NCI-H2171 treated with DMSO at 0.1 percent for 48 hours (cell line): ENCODE data around the gene MMEL1.
A peak's percentile ranks its signal among the peaks of the same experiment; 100 is the strongest.
"Not testable (repeated sequence)": the region's sequence is repeated elsewhere in the genome, so short reads cannot be mapped to it uniquely, and the experiment has no call there.

ENCODE experiments used
- DNase-seq: peaks from one replicate; lab custom pipeline; 2025; lab: John Stamatoyannopoulos, UW

Gene MMEL1

DNA sequence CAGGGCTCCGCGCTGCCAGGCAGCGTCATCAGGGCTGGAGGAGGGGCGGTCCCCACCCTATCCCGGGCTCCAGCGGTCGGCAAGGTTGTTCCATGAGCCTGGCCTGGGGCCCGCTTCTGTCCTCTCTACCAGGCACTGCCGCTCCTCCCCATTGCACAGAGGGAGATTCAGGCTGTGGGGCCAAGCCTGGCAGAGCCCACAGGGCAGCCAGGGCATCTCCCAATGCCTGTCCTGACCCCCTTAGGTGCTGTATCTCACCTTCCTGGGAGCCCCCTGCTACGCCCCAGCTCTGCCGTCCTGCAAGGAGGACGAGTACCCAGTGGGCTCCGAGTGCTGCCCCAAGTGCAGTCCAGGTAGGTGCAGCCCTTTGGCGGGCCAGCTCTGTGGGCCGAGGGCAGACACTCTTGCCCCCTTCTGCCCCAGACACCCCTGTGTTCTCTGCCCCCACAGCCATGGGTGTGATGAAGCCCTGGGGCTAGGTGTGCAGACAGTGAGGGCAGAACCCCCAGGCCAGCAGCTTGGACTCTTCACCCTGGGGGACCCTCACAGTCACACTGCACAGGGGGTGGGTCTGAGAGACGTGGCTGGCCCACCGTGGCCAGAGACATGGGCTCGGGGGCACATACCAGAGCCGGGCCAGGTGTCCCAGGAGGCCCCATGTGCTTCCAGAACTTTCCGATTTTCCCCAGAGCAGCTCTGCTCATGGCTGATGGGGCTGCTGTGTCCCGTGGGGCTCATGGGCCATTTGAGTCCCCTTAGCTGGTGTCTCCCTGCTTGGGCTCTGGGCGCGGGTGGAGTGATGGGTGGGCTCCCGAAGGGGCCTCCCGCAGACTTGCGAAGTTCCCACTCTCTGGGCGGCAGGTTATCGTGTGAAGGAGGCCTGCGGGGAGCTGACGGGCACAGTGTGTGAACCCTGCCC is 75.1 kb downstream of the MMEL1 start:
- no peak for DNase-seq

DNA sequence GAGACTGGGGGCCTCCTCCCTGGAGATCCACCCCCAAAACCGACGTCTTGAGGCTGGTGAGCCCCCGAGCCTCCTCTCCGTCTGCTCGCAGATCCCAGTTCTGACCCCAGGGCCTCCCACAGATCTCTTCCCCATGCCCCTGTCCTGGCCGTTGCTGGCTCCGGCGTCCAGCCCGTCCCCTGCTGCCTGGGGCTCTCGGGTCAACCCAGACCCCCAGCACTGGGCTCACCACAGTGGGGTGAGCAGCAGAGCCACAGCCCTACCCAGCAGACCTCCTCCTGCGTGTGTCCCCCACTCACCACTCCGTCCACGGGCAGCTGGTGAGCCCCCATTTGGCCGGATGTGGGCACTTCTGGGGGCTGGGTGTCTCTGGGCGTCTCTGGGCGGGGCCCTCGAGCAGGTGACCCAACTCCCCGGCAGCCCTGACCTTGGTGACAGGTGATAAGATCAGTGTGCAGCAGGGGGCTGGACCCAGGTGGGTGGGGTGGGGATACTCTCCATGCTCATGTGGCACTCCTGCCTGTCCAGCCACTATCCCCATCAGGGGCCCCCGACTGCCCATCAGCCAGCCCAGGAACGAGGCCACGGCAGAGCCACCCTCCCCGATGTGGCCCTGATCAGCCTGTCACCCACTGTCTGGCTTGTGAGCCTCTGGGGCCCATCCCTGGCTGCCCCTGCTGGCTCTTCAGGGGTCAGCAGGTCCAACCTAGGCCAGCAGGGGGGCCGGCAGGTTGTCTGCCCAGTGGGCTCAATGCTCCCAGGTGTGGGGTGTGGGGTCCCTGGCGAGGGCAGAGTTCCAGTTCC is 75.9 kb downstream of the MMEL1 start:
- DNase-seq = no peak

DNA sequence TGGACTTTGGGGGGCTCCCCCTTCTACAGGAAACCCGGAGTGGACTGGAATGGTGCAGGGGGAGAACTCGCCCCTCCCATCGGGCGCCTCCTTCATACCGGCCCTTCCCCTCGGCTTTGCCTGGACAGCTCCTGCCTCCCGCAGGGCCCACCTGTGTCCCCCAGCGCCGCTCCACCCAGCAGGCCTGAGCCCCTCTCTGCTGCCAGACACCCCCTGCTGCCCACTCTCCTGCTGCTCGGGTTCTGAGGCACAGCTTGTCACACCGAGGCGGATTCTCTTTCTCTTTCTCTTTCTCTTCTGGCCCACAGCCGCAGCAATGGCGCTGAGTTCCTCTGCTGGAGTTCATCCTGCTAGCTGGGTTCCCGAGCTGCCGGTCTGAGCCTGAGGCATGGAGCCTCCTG is 76.5 kb downstream of the MMEL1 start, which contains the start of gene TNFRSF14:
TNFRSF14 (plus strand) TSS at position 95 of the 401 bp plus-strand sequence; CDS start at position 389, 294 bp downstream.
- DNase-seq = peak; percentile 22

DNA sequence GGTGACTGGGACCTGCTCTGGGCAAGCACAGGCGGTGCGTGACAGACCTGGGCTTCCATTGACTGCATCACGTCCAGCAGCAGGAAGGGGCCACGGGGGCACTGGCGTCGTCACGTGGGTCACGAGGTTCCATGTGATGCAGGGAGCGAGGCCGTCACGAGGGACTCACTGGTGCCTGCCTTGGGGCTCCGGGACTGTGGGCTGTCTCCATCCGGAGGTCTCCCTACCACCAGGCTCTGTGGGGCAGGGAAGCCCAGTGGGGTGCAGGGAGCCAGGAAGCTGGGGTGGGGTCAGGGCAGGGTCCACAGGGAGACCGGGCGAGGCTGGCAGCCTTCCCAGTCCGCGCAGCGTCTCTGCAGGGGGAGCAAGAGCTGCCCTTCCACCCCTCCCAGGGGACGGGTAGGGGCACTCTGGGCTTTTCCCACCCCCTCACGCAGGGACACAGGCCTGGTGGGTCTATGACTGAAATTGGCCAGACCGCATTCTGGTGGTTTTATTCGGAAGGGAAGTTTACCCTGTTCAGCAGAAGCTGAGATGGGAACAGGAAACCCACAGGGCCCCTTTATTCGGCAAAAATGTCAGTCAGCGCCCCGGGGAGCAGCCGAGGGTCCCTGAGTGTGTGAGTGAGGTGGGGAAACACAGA is 77.1 kb downstream of the MMEL1 start:
- peak; percentile 53 for DNase-seq

DNA sequence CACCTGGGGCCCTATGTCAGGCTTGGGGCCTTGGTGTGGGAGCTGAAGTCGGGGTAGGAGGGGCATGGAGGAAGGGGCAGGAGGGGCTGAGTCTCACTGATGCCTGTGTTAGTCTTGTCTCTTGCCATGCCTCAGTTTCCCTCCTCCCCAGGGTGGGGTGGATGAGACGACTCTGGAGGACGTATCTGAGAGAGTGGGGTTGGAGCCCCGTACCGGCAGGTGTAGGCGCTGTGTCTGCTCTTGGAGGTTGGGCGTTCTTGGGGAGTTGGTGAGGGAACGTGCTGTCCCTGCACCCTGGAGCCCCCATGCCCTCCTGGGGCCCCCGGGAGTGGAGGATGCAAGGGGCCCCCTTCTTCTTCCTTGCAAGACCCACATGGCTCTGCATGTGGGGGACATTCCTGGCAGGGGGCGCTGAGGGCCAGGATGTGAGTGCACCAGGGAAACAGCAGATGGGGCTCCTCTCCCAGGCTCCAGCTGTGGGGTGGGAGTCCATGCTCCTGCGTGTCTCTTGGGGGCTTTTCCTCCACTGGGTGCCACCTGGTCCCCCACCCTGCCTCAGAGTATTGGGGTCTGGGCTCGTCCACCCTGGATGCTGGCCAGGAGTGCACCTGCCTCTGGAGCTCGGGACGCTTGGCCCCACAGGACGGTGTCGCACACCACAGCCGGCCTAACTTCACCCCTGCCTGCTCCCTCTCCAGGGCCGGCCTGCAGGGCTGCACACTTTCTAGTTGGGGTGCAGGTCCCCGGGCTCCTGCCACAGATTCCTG is 78.0 kb downstream of the MMEL1 start:
- DNase-seq = peak; percentile 53

DNA sequence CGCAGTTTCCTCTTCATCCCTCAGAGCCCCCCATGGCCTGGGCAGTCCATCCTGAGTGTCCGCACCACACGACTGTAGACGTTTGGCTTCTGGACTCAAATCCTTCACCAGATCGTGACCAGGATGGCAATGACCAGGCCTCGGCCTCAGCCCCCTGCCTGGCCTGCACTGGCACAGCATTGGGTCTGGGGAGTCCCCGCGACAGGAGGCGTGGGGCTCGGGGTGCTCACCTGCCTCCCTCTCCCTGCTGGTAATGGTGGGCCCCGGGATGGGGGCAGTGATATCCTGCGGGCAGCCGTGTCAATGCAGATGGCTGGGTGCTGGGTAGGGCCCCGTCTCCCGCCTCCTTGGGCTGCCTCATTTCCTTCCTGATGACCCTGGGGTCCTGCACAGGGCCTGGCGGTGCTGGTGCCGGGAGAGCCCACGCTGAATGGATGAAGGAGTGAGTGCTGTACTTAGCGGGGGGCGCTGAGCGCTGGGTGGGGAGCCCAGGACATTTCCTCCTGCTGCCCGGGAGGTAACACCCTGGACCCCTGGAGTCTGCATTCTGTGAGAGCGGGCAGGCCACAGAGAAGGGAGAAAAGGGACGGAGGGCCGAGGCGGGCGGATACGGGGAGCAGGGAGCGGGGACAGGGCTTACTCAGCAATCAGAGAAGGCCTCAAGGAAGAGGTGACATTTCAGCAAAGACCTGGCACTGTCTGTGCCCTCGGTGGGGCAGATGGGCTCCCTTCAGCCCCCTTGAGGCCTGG is 78.8 kb downstream of the MMEL1 start:
- no peak for DNase-seq

DNA sequence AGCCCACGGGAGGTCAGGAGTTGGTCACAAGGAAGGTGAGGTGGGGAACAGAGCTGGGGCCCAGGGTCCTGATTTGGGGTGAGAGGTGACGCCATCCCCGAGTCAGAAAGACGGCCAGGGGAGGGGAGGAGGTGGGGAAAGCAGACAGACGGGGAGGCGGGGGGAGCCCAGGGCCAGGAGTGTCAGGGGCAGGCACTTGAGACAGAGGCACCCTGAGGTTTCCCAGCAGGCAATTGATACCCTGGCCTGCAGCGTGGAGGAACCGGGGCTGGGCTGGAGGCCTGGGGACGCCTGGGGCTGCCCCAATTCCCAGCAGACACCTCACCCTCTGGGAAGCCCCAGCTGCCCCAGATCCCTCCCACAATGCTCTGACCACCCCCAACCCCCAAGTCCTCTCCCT is 79.7 kb downstream of the MMEL1 start:
- DNase-seq = not testable (repeated sequence)

DNA sequence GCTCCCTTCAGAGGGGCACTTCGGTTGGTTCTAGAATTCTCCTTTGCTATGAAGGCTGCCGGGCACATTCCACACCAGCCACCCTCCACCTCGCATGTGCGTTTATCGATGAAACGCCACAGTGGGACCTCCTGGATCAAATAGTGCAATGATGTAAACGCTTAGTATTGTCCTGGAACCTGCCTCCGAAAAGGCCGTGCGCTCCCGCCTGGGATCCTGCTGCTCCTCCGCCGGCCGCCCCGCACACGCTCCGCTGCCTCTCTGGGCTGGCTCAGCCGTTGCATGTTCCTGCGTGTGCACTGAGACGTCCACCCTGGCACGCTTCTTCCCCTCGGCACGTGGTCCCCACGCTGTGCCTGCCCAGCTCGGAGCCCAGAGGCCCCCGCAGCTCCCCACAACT is 80.6 kb downstream of the MMEL1 start:
- DNase-seq = no peak

DNA sequence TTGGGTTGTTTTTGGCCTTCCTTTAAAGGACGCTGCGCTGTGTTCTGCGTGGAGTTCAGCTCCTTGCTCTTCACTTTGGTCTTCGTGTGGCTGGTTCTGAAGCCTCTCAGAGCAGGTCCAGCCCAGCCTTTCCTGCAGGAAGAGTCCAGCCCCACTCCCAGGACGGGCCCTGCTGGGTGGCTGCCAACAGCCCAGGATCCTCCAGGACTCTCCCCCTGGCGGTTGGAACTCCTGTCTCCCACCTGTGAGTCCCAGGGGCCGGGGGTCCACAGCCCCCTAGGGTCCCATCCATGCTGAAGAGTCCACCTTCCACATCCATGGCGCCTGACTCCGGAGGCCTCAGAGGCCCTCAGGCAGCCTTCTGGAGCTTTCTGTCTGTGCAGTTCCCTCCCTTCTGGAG is 81.3 kb downstream of the MMEL1 start:
- not testable (repeated sequence) for DNase-seq

DNA sequence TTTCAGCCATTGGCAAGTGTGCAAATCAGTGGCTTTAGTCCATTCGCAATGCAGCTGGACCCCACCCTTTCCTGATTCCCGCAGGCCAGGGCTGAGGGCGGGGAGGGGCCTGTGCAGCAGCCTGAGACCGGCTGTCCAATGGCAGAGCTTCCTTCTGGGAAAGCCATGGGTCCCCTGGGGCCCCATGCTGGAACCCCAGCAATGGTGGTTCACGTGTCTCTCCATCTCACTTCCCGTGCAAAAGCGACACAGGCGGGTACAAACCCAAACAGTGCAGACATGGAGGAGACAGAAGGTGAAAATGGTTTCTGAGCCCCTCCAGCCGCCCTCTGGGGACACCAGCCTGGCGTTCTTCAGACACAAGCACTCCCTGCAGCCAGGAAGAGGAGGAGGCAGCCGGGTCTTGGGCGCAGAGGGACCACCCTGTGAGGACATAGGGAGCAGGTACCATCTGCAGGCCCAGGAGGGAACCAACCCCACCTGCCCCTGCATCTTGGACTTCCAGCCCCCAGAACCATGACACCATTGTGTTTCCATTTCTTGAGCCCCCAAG is 82.4 kb downstream of the MMEL1 start:
- not testable (repeated sequence) for DNase-seq

DNA sequence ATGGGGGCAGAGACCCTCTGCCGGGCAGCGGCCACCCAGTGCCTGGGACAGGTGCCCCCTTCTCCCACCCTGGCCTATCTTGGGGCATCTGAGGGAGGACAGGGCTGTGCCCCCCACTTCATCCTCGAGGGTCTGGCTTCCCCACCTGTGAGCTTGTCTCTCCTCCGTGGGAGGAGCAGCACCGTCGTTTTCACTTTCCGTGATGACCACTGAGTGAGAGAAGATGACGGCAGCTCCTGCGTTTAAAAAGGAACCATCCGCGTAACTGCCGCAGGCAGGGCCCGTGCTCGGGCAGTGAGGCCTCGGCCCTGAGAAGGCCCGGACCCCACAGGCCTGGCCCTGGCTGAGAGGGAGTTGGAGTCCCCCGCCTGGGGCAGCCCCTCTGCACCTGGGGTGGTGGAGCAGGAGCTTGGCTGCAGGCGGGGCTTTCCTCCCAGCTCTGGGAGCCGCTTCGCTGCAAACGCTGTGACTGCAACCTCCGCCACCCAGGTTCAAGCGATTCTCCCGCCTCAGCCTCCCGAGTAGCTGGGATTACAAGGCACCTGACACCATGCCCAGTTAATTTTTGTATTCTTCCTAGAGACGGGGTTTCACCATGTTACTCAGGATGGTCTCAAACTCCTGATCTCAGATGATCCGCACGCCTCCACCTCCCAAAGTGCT is 83.3 kb downstream of the MMEL1 start:
- DNase-seq = not testable (repeated sequence)

DNA sequence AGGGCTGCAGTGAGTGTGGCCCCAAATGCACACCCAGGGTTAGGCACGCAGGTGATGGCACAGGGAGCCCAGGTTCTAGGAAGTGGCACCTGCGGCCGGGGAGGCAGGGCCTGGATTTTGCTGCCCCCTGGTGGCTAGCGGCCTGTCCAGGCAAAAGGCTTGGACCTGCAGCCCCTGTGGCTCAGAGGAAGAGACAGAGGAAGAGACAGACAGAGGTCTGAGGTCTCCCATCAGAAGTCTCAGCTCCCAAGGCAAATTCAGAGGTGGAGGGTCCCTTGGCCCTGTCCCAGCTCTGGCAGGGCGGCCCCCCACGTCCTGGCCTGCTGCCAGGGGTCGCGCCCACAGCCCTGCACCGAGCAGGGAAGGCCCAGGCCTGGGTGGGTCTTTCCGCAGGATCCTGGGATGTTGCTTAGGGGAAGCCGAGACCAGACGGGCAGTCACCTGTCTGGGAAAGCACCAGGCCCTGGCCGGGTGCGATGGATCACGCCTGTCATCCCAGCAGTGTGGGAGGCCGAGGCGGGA is 84.7 kb downstream of the MMEL1 start:
- peak; percentile 69 for DNase-seq

DNA sequence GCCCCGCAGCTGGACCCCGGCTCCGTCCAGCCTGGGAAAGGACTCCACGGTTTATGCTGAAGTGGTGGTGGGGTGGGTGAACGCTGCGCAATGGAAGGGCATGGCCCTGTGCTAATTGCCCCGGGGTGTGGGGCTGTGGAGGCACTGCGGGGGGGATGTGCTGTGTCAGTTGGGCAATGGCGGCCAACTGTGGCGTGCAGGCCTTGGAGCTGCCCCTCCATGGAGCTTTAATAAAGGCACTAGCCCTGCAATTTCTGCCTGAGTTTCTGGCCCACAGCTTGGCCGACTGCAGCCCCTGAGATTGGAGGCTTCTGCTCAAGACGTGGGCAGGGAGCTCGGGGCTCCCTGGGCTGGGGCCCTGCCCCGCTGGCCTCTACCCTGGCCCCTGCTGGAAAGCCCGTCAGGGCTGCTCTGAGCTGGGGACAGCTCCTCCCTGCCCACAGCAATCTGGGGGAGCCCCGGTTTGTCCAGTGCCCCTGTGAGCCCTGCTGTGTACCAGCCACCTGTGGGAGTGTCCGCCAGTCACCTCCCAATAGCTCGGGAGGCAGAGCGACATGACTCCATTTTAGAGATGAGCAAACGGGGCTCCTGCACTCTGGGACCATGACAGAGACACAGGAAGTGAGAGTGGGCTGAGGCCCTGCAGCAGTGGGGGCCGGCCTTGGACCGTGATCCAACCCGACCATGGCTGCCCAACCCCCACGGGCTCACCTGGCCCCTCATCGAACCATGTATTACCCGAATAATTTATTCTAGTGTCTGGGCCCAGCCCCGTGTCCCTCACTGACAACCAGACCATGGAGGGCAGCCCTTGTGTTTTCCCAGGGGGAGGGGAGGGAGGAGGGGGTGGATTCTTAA is 85.4 kb downstream of the MMEL1 start:
- no peak for DNase-seq

DNA sequence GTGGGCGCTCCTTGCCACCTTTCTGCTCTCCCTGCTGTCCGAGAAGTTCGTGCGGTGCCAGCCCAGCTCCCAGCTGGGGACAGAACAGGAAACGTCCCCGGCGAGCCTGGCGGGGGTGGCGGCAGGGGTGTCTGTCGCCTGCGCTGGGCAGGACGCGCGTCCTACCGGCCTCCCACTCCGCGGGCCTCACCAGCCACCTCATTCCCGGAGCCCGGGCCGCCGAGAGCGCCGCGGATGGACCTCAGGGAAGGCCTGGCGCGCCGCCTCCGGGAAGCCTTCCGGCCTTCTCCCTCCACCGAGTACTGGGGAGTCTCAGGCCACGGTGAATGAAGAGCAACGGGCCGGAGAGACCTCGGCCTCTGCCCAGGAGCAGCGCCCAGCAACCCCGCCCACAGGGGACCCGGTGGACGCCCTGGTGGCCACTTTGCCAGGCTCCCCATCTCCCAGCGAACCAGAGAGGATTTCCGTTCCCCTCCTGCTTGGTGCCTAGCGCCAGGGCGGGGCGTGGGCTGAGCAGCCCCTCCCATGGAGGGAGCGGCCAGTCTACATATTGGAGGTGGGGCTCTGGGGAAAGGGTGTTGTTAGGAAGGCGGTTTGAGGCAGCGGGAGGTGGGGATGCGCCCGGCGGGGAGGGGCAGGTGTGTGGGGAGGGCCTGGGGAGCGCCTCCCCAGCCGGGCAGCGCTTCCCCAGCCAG is 86.2 kb downstream of the MMEL1 start:
- DNase-seq = peak; percentile 35

DNA sequence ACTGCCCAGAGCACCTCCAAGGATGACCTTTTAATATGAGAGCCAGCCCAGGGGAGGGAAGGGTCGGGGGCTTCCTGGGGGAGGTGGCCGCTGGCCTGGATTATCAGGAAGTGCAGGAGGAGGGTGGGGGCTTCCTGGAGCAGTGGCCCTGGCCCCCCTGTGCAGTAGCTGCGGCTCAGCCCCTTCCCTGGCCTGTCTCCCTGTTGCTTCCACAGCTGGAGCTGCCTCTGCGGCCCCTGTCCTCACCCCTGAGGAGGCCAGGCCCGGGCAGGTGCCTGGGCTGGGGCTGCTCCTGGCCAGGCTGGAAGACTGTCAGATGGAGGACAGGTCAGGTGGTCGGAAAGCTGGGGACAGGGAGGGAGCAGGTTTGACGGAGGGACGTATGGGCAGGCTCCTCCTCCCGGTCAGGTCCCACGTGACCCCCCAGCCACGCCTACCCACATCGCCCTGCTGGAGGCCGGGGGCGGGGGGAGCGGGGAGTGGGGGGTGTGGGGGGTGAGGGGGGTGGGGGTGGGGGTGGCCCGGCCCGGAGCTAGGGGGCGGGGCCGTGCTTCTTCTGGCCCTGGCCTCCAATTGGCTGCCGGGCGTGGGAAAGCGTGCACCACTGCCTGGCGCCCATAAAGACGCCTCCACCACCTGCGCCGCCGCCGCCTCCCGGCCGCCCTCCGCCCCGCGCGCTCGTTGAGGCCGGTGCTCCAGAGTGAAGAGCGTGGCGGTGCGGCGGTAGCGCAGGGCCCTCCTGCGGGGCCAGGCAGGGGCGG is 86.9 kb downstream of the MMEL1 start:
- peak; percentile 88 for DNase-seq

DNA sequence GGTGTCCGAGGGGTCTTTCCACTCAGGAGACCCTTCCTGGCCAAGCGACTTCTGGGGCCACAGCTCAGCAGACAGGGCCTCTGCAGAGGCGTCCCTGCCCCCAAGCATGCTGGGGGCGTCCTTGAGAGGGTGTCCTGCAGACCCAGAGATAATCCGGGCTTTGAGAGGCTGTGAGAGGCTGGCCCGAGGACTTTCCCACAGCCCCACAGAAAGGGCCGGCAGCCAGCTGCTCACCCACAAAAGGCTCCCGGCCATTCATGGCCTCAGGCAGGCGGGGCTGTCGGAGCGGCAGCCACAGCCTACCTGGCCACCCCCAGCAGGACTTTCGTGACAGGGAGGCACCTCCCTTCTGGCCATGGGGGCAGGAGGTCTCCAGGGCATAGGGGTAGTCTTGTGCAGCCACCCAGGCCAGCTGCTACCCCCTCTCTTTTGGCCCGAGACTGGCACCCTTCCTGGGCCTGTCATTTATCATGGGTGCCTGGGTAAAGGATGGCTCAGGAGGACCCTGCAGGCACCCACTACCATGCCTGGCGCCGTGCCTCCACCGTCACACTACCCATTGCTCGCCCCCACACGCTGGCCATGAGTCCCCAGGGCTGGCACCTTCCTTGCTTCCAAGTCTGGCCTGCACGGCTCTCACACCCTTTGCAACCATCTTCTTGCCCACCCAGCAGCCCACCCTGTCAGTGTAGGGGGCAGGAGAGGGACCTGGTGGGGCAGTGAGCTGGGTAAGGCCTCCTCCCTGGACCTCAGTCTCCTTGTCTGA is 87.8 kb downstream of the MMEL1 start:
- no peak for DNase-seq
